GM19463 (cell line): ENCODE data around the gene FZD4.
A peak's percentile ranks its signal among the peaks of the same experiment; 100 is the strongest.
"Not testable (repeated sequence)": the region's sequence is repeated elsewhere in the genome, so short reads cannot be mapped to it uniquely, and the experiment has no call there.

Experiments used
- ATAC-seq: cut with Tn5 transposase; IDR thresholded peaks from one replicate; pipeline ENCODE4 v1.9.1; 2021; ENCODE audit warnings: mild to moderate bottlenecking, moderate library complexity; ENCODE audit not compliant: unreplicated experiment

The FZD4 gene

DNA sequence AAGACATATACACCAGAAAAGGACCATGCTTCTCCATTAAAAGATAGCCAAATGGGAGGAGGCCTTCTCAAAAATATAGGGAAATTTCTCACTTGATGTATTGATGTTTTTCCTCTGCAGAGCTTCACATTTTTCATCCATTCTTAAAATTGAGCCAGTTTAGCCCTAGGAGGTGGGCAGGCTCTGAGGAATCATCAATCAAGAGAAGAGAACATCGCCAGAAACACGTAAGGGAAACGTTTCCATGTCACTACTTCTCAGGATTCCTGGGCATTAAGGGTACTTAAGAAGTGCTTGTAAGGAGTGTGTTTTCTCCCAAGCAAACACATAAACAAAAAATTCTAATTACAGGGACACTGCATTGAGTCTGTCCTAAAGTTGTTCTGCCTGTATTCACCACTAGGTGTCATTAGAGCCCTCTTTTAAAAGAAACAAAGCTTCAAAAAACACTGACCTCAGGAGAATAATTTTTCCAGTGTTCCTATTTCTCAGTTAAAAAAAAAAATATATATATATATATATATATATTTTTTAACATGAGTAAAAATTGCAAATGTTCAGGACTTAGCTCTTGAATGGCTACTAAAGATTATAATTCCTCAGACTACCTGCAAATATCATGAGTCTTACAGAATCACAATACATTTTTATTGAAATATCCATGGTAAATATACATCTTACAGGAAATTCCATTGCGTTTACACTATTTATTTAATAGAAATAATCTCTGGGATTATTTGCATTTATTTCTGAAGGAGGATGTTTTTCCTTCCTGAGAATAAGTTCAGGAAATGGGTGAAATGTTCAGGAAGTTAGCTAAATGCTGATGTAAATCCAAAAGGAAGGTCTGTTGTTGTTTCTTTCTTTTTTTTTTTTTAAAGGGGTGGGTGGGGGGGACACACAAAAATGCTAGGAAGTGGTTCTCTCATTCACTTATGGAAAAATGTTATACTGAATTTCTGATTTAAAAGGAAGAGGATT is 16.0 kb downstream of the FZD4 start:
- peak; percentile 53 for ATAC-seq

- no peak for ATAC-seq
These were observed 16.8 kb downstream of the FZD4 start for GRCh38 chr11:86938203-86938899.

GRCh38 chr11:86937193-86937806 is 17.9 kb downstream of the FZD4 start:
- ATAC-seq = not testable (repeated sequence)

DNA sequence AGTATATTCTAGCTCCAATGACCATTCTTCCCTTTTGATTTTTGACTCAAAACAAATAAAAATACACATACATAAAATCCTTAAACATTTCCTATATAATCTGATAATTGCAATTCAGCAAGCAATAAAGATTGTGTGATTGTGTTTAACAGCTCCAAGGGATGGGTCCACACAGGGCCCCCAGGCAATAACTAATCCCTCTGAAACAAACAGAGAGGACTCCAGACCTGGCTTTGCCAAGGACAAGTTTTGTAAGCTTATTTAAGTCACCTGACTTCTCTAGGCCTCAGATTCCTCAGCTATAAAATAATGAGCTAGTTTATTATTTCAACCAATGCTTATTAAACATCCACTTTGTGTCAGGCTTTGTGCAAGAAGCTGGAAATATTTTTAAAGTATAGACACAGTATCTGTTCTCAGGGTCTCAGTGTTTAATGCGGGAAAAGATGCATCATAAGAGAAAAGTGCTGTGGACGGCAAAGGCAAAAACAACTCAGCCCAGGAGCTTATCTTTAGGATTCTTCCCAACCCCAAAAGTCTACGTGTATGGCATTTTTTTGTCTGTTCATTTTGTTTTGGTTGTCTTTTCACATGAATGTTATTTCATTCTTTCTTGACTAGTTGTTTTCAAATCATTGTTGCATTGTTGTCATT is 20.1 kb downstream of the FZD4 start:
- ATAC-seq = no peak

GRCh38 chr11:86934582-86934900 is 20.7 kb downstream of the FZD4 start:
- ATAC-seq = no peak

GRCh38 chr11:86933891-86934581 is 21.2 kb downstream of the FZD4 start:
- ATAC-seq = no peak

DNA sequence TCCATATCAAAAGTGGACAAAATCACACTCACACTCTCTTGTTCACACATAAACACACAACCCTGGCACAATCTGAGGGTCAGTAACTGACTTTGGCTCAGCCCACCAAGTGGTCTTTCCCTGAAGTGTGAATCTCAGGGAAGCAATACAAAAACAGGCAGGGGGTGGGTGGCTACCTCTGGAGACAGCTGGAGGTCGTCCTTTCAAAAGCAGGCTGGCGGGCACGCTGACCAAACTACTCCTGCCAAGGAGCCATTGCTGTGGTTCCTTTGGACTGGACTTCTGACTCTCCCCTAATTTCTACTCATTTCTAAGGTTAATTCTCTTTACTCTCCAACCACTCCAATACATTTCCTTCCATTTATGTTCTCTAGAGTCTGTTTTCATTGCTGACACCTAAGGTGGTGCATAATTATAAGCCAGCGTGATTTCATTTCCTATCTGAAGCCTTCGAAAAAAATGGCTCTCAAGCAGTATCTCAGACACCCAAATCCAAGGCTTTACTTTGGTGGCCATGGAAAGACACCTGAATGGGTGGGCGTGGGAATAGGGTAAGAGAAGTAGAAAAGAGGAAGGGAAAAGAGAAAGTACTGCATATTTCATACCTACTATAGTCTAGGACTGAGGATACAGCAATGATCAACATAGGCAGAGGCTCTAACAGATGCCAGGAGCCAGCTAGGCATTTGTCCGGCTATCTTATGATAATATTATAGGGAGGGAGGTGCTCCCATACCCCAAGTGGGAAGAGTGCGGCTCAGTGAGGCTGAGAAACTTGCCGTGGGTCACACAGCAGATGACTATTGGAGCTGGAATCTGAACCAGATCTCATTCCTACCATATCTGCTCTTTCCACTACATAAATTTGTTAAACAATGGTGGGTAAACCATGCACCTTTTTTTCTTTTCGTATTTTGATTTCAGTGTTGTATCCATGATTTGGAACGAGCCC is 22.0 kb downstream of the FZD4 start:
- ATAC-seq = no peak

DNA sequence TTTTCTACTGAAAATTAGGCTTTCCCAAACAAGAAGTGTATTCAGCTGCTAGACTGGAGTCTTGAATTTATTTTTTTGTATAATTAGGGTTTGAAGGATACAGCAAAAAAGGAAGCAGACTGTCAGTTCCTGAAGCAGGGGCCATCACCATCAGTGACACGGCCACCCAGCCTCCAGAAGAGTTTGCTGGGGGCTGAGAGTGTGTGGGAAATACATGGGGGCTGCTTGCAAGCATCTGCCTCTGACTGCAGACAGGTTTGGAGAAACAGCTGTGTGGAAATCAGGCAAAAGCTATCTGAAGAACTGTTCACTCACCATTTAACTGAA is 23.0 kb downstream of the FZD4 start:
- no peak for ATAC-seq

- no peak for ATAC-seq
These were observed 23.5 kb downstream of the FZD4 start for GRCh38 chr11:86931548-86932258.

- no peak for ATAC-seq
These were observed 24.1 kb downstream of the FZD4 start for GRCh38 chr11:86930957-86931547.

- ATAC-seq = no peak
These were observed 28.2 kb downstream of the FZD4 start for GRCh38 chr11:86926975-86927374.

DNA sequence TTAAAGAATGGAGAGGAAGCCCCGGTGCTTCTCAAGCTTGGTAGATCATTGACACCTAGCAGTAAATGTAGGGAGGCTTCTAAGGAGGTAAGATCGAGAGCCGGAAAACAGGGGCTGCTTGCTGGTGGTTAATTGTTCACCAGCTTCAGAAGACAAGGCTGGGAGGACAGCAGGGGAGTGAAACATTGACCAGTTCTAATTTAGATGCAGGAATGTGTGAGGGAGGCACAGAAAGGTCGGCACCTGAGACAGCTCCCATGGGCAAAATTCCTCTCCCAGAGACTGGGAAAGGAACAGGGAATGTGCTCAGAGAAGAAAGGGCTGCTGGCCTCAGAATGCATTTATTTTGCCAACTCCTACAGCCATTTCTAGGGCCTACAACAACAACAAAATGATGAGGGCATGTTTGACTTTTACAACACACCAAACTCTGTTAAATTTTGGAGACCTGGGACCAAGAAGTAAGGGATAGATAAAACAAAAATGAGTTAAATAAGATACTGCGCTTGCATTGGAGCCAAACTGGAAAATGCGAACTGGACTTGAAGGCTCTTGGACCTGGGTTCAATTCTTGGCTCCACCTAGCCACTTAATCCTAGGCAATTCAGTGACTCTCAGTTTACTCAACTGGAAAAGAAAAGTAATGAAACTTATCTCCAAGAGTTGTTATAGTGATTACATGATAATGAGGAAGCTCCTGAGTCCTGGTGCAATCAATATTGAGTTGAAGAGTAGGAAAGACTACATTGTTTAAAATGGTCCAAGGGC is 31.0 kb downstream of the FZD4 start:
- no peak for ATAC-seq

DNA sequence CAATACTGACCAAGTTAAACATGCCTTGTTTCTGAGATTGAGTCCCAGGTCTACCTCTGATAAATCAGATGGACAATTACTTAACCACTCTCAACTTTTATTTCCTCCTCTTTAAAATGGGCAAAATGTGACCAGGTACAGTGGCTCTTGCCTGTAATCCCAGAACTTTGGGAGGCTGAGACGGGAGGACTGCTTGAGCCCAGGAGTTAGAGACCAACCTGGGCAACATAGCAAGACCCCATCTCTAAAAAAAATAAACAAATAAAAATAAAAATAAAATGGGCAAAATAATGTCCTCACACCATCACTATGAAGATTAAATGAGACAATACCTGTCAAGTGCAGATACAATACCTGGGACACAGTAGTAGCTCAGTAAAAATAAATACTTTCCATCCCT is 33.0 kb downstream of the FZD4 start:
- no peak for ATAC-seq

- peak; percentile 51 for ATAC-seq
These were observed 35.5 kb downstream of the FZD4 start for GRCh38 chr11:86919557-86920210.

- ATAC-seq = no peak
These were observed 36.2 kb downstream of the FZD4 start for GRCh38 chr11:86918973-86919372.

GRCh38 chr11:86918496-86918895 is 36.7 kb downstream of the FZD4 start:
- ATAC-seq = no peak

- ATAC-seq = no peak
These were observed 37.6 kb downstream of the FZD4 start for GRCh38 chr11:86917589-86917988.
